EL (cell line): ENCODE results near the gene UFM1.
"Not testable (repeated sequence)": the region's sequence is repeated elsewhere in the genome, so short reads cannot be mapped to it uniquely, and the experiment has no call there.

Experiments
- DNase-seq: peaks from one replicate; pipeline ENCODE4 v3.0.0-alpha.2; 2016

The UFM1 gene

GRCh38 chr13:38349390-38350113 lies at the start of gene UFM1:
TSS of gene UFM1 (plus strand) at chr13:38349851. CDS start at chr13:38349920, 69 bp downstream.
- DNase-seq = peak; percentile 94

GRCh38 chr13:38301236-38301635 lies 48.4 kb upstream of the UFM1 start:
- no peak for DNase-seq

GRCh38 chr13:38303816-38304320 lies 45.8 kb upstream of the UFM1 start:
- DNase-seq = no peak

- peak; percentile 26 for DNase-seq
Observed at GRCh38 chr13:38308736-38309135, 40.9 kb upstream of the UFM1 start.

GRCh38 chr13:38309397-38309796 lies 40.3 kb upstream of the UFM1 start:
- DNase-seq = no peak

- not testable (repeated sequence) for DNase-seq
Observed at GRCh38 chr13:38311175-38311574, 38.5 kb upstream of the UFM1 start.

GRCh38 chr13:38316129-38316528 lies 33.5 kb upstream of the UFM1 start:
- no peak for DNase-seq

GRCh38 chr13:38321654-38322053 lies 28.0 kb upstream of the UFM1 start:
- no peak for DNase-seq

- no peak for DNase-seq
Observed at GRCh38 chr13:38325426-38325825, 24.2 kb upstream of the UFM1 start.

- DNase-seq = no peak
Observed at GRCh38 chr13:38328699-38329098, 21.0 kb upstream of the UFM1 start.

GRCh38 chr13:38334845-38335244 lies 14.8 kb upstream of the UFM1 start:
- no peak for DNase-seq

GRCh38 chr13:38338089-38338488 lies 11.6 kb upstream of the UFM1 start:
- no peak for DNase-seq

GRCh38 chr13:38340624-38341023 lies 9.0 kb upstream of the UFM1 start:
- DNase-seq = no peak

GRCh38 chr13:38341149-38341692 lies 8.4 kb upstream of the UFM1 start:
- DNase-seq = no peak

- no peak for DNase-seq
Observed at GRCh38 chr13:38346764-38347163, 2.9 kb upstream of the UFM1 start.

GRCh38 chr13:38348861-38349389 lies 726 bp upstream of the UFM1 start:
- peak; percentile 25 for DNase-seq

GRCh38 chr13:38350114-38350617 lies 515 bp downstream of the UFM1 start:
- peak; percentile 49 for DNase-seq

- no peak for DNase-seq
Observed at GRCh38 chr13:38355595-38356119, 6.0 kb downstream of the UFM1 start.

GRCh38 chr13:38358684-38359083 lies 9.0 kb downstream of the UFM1 start:
- DNase-seq = no peak

- no peak for DNase-seq
Observed at GRCh38 chr13:38361542-38362262, 12.1 kb downstream of the UFM1 start.

- no peak for DNase-seq
Observed at GRCh38 chr13:38363219-38363618, 13.6 kb downstream of the UFM1 start.

GRCh38 chr13:38363746-38364145 lies 14.1 kb downstream of the UFM1 start:
- DNase-seq = not testable (repeated sequence)

GRCh38 chr13:38365661-38366060 lies 16.0 kb downstream of the UFM1 start:
- no peak for DNase-seq
